ENCODE results near the gene GJD2. TPM values are rescaled to one million over a fixed set of nuclear protein-coding genes. Genes with fewer than 3 reads are reported as not detected.

Gene GJD2
- total and polyA plus RNA-seq, 5 donors from 2014 or later = not detected

DNA sequence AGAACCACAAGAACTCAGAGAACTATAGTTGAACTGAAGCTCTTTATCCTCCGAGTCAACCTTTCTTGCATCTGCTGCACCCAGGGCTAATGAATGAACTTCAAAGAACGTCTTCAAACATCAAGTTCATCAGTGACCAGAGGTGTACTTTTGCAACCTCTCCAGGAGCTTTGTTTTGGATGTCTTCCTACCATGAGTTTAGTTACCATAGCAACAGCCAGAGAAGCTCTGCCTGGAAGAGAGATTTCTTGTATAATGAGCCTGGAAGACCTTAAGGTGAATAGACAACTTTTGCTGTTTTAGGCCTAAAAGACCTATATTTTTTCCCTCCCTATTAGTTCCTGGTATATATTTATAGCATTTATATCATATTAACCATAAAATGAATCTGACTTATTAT, 31.4 kb upstream of the GJD2 start:
- H3K4me1 ChIP-seq (ENCODE audit: control insufficient read depth, insufficient read depth, low read length, poor library complexity, severe bottlenecking) = no peaks in the 10 kb centered on the region
- no peak for DNase-seq
- Mint-ChIP-seq H3K9me3 (peaks cover 0 to 15% (median 6%) of the 10 kb centered on the region in 7 donors), H3K27ac (no peak overlapping the region), H3K36me3 (no peaks in the 10 kb centered on the region), H3K27me3 (peaks cover 8% of the 10 kb centered on the region), H3K4me3 (no peak overlapping the region), H3K4me1 (no peaks in the 10 kb centered on the region)
- H3K27me3 ChIP-seq (ENCODE audit: control insufficient read depth, insufficient read depth, low read length) = no peaks in the 10 kb centered on the region
- H3K9me3 ChIP-seq (ENCODE audit: control insufficient read depth in 2 of 2, low read length in 2 of 2) = no peaks in the 10 kb centered on the region
- H3K27ac ChIP-seq (ENCODE audit: insufficient read depth, low read length, poor library complexity, severe bottlenecking) = no peak overlapping the region
- no peaks in the 10 kb centered on the region for H3K36me3 ChIP-seq (ENCODE audit: control insufficient read depth, insufficient read depth, low read length)
- no peak for ATAC-seq (ENCODE audit: low read depth in 2 of 2)
- no peak overlapping the region for H3K4me3 ChIP-seq (ENCODE audit: low read depth, low read length)

DNA sequence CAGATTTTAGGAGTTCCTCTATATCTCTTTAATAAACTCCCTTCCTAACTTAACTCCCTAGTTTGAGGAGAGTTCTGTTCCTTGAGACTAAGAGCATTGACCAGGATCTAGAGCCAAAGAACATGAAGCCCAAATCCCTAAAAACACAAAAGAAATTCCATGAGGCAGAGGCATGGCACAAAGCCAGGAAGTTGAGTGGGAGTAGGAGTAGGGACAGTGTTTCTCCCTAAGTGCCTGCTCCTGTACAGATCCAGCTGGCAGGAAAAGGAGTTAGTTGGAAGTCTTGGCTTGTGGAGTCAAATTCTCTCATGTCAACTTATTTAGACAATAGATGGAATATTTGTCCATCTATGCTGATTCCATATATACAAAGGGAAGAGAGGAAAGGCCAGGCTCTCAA, 29.2 kb upstream of the GJD2 start:
- Histone ChIP-seq H3K4me1 (ENCODE audit: control insufficient read depth, insufficient read depth, low read length, poor library complexity, severe bottlenecking) (no peaks in the 10 kb centered on the region), H3K36me3 (ENCODE audit: control insufficient read depth, insufficient read depth, low read length) (no peaks in the 10 kb centered on the region), H3K27me3 (ENCODE audit: control insufficient read depth, insufficient read depth, low read length) (peaks cover 2% of the 10 kb centered on the region), H3K9me3 (ENCODE audit: control insufficient read depth in 2 of 2, low read length in 2 of 2) (no peaks in the 10 kb centered on the region), H3K27ac (ENCODE audit: insufficient read depth, low read length, poor library complexity, severe bottlenecking) (no peak overlapping the region), H3K4me3 (ENCODE audit: low read depth, low read length) (no peak overlapping the region)
- no peaks in the 10 kb centered on the region for H3K36me3 Mint-ChIP-seq
- H3K27ac Mint-ChIP-seq = no peak overlapping the region
- no peak overlapping the region for H3K4me3 Mint-ChIP-seq
- H3K9me3 Mint-ChIP-seq = peaks cover 0 to 26% (median 8%) of the 10 kb centered on the region in 7 donors
- no peaks in the 10 kb centered on the region for H3K27me3 Mint-ChIP-seq
- no peak for ATAC-seq (ENCODE audit: low read depth in 2 of 2)
- DNase-seq = no peak
- H3K4me1 Mint-ChIP-seq = no peaks in the 10 kb centered on the region

DNA sequence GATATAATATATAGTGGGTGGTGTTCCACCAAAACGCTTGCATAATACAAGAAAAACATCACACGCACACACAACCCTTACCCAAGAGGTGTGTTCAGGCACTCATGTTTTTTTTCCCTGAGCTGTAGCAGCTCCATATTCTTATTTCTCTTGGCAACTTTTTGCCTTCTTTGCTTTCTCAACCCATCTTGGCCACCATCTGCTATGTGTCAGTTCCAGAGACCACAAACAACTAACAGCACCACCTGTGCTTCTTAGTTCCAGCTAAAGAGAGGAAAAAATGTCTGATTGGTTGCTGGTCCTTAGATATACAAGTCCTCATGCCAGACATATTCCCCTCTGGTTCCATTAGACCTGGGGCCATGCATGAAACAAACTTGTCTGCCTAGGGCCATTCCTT, 28.6 kb upstream of the GJD2 start:
- Histone ChIP-seq H3K4me3 (ENCODE audit: low read depth, low read length) (no peak overlapping the region), H3K36me3 (ENCODE audit: control insufficient read depth, insufficient read depth, low read length) (no peaks in the 10 kb centered on the region), H3K27ac (ENCODE audit: insufficient read depth, low read length, poor library complexity, severe bottlenecking) (no peak overlapping the region), H3K9me3 (ENCODE audit: control insufficient read depth in 2 of 2, low read length in 2 of 2) (no peaks in the 10 kb centered on the region), H3K4me1 (ENCODE audit: control insufficient read depth, insufficient read depth, low read length, poor library complexity, severe bottlenecking) (no peaks in the 10 kb centered on the region), H3K27me3 (ENCODE audit: control insufficient read depth, insufficient read depth, low read length) (peaks cover 2% of the 10 kb centered on the region)
- Mint-ChIP-seq H3K4me1 (no peaks in the 10 kb centered on the region), H3K27me3 (no peaks in the 10 kb centered on the region), H3K9me3 (peaks cover 0 to 26% (median 8%) of the 10 kb centered on the region in 7 donors), H3K27ac (no peak overlapping the region), H3K4me3 (no peak overlapping the region), H3K36me3 (no peaks in the 10 kb centered on the region)
- ATAC-seq (ENCODE audit: low read depth in 2 of 2) = no peak
- DNase-seq = no peak

DNA sequence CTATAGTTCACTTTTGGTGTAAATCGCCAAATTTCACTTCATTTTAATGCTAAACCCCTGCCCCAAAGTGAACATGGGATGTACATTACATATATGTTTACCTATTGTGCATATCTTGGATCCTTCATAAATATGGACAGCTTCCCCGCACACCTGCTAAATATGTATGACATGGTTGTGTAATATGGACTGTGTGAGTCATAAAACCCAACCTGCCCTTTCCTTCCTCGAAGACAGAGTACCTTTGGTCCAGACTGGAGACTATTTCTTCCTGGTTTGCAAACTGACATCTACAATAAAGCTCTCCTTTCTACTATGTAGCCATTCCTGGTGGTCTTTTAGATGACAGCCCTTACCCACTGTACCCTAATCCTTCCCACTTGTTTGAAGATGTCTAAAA, 28.1 kb upstream of the GJD2 start:
- no peaks in the 10 kb centered on the region for H3K4me1 ChIP-seq (ENCODE audit: control insufficient read depth, insufficient read depth, low read length, poor library complexity, severe bottlenecking)
- H3K4me3 Mint-ChIP-seq = no peak overlapping the region
- no peaks in the 10 kb centered on the region for H3K36me3 ChIP-seq (ENCODE audit: control insufficient read depth, insufficient read depth, low read length)
- no peaks in the 10 kb centered on the region for H3K27me3 Mint-ChIP-seq
- DNase-seq (no peak), ATAC-seq (ENCODE audit: low read depth in 2 of 2) (no peak)
- H3K9me3 ChIP-seq (ENCODE audit: control insufficient read depth in 2 of 2, low read length in 2 of 2) = no peaks in the 10 kb centered on the region
- peaks cover 2% of the 10 kb centered on the region for H3K27me3 ChIP-seq (ENCODE audit: control insufficient read depth, insufficient read depth, low read length)
- no peak overlapping the region for H3K27ac Mint-ChIP-seq
- no peaks in the 10 kb centered on the region for H3K4me1 Mint-ChIP-seq
- H3K27ac ChIP-seq (ENCODE audit: insufficient read depth, low read length, poor library complexity, severe bottlenecking) = no peak overlapping the region
- H3K9me3 Mint-ChIP-seq = peaks cover 0 to 26% (median 8%) of the 10 kb centered on the region in 7 donors
- H3K36me3 Mint-ChIP-seq = no peaks in the 10 kb centered on the region
- no peak overlapping the region for H3K4me3 ChIP-seq (ENCODE audit: low read depth, low read length)

DNA sequence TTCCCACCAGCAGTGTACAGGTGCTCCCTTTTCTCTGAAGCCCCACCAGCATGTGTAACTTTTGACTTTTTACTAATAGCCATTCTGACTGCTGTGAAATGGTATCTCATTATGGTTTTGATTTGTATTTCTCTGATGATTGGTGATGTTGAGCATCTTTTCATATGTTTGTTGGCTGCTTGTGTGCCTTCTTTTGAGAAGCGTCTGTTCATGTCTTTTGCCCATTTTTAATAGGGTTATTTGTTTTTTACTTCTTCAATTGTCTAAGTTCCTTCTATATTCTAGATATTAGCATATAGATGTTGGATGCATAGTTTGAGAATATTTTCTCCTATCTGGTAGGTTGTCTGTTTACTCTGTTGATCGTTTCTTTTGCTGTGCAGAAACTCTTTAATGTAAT, 25.9 kb upstream of the GJD2 start:
- H3K4me1 ChIP-seq (ENCODE audit: control insufficient read depth, insufficient read depth, low read length, poor library complexity, severe bottlenecking) = no peaks in the 10 kb centered on the region
- H3K36me3 ChIP-seq (ENCODE audit: control insufficient read depth, insufficient read depth, low read length) = no peaks in the 10 kb centered on the region
- DNase-seq = no peak
- ATAC-seq (ENCODE audit: low read depth in 2 of 2) = no peak
- H3K36me3 Mint-ChIP-seq = no peaks in the 10 kb centered on the region
- H3K27ac ChIP-seq (ENCODE audit: insufficient read depth, low read length, poor library complexity, severe bottlenecking) = no peak overlapping the region
- H3K4me3 Mint-ChIP-seq = no peak overlapping the region
- no peak overlapping the region for H3K4me3 ChIP-seq (ENCODE audit: low read depth, low read length)
- H3K27ac Mint-ChIP-seq = no peak overlapping the region
- peaks cover 2% of the 10 kb centered on the region for H3K27me3 ChIP-seq (ENCODE audit: control insufficient read depth, insufficient read depth, low read length)
- H3K4me1 Mint-ChIP-seq = no peaks in the 10 kb centered on the region
- H3K9me3 ChIP-seq (ENCODE audit: control insufficient read depth in 2 of 2, low read length in 2 of 2) = no peaks in the 10 kb centered on the region
- no peaks in the 10 kb centered on the region for H3K27me3 Mint-ChIP-seq
- peaks cover 0 to 26% (median 8%) of the 10 kb centered on the region in 7 donors for H3K9me3 Mint-ChIP-seq

DNA sequence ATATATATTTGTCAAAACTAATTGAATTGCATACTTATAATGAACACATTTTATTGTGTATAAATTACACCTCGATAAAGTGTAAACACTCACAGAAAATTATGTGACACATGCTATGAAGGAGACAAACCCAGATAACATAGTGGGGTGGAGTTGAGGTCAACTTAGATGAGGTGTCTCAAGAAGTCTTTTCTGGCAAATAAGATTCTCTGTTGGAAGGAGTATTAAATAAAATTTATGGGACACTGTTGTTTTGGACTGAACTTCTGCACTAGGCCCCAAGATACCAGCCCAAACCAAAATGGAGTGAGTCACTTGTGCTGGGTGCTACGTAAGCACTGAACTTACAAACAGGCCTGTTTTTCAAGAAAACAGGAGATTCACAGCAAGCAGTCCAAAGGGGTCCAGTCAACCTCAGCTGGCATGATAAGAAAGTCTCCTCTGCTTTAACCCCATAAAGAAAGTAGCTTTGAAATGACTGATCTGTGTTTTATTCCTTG, 21.9 kb upstream of the GJD2 start:
- Mint-ChIP-seq H3K4me1 (no peaks in the 10 kb centered on the region), H3K27ac (no peak overlapping the region), H3K4me3 (no peak overlapping the region), H3K36me3 (no peaks in the 10 kb centered on the region), H3K27me3 (peaks cover 12% of the 10 kb centered on the region), H3K9me3 (peaks cover 0 to 15% (median 3%) of the 10 kb centered on the region in 7 donors)
- ATAC-seq (ENCODE audit: low read depth in 2 of 2) = no peak
- no peak for DNase-seq
- H3K36me3 ChIP-seq (ENCODE audit: control insufficient read depth, insufficient read depth, low read length) = no peaks in the 10 kb centered on the region
- H3K4me3 ChIP-seq (ENCODE audit: low read depth, low read length) = no peak overlapping the region
- no peaks in the 10 kb centered on the region for H3K4me1 ChIP-seq (ENCODE audit: control insufficient read depth, insufficient read depth, low read length, poor library complexity, severe bottlenecking)
- H3K27ac ChIP-seq (ENCODE audit: insufficient read depth, low read length, poor library complexity, severe bottlenecking) = no peak overlapping the region
- no peaks in the 10 kb centered on the region for H3K9me3 ChIP-seq (ENCODE audit: control insufficient read depth in 2 of 2, low read length in 2 of 2)
- H3K27me3 ChIP-seq (ENCODE audit: control insufficient read depth, insufficient read depth, low read length) = peaks cover 2% of the 10 kb centered on the region

DNA sequence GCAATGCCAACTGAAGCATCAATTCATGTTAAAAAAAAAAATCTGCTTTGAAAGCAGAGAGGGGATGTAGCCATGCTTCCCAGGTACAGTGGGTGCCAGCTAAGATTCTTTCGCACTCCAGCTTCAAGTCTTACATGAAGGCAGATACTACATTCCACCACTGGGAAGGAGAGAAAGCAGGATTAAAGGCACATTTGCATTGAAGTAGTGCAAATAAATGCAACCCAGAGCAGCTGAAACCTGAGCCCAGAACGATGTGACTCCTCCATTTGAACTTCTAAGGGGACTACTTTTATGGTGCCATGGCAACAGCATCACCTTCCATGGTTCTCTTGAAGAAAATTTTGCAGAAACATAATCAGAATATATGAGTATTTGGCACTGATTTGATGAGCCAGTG, 19.1 kb upstream of the GJD2 start:
- Mint-ChIP-seq H3K36me3 (no peaks in the 10 kb centered on the region), H3K4me1 (no peaks in the 10 kb centered on the region), H3K27ac (no peak overlapping the region), H3K9me3 (peaks cover 0 to 6% (median 0%) of the 10 kb centered on the region in 7 donors), H3K27me3 (peaks cover 17% of the 10 kb centered on the region), H3K4me3 (no peak overlapping the region)
- Histone ChIP-seq H3K27me3 (ENCODE audit: control insufficient read depth, insufficient read depth, low read length) (peaks cover 12% of the 10 kb centered on the region), H3K9me3 (ENCODE audit: control insufficient read depth in 2 of 2, low read length in 2 of 2) (no peaks in the 10 kb centered on the region), H3K27ac (ENCODE audit: insufficient read depth, low read length, poor library complexity, severe bottlenecking) (no peak overlapping the region), H3K36me3 (ENCODE audit: control insufficient read depth, insufficient read depth, low read length) (no peaks in the 10 kb centered on the region), H3K4me3 (ENCODE audit: low read depth, low read length) (no peak overlapping the region), H3K4me1 (ENCODE audit: control insufficient read depth, insufficient read depth, low read length, poor library complexity, severe bottlenecking) (no peaks in the 10 kb centered on the region)
- ATAC-seq (ENCODE audit: low read depth in 2 of 2) (no peak), DNase-seq (no peak)

DNA sequence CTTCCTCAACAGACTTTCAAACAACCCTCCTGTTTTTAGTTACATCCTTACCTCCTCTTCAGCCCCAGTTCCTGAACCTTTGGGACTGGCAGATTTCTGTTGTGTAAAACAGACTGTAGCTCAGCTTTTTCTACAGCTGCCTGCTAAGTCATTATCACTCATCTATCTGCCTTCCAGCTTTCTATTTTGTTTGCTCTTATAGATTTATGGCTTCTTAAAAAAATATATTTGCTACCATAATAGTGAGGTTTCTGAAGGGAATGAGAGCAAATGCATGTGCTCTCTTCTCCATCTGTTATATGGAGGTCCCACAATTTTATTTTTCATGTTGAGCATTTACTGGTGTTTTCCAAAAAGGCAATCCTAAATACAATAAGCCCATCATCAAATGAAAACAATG, 18.2 kb upstream of the GJD2 start:
- Histone ChIP-seq H3K4me1 (ENCODE audit: control insufficient read depth, insufficient read depth, low read length, poor library complexity, severe bottlenecking) (no peaks in the 10 kb centered on the region), H3K27me3 (ENCODE audit: control insufficient read depth, insufficient read depth, low read length) (peaks cover 12% of the 10 kb centered on the region), H3K27ac (ENCODE audit: insufficient read depth, low read length, poor library complexity, severe bottlenecking) (no peak overlapping the region), H3K4me3 (ENCODE audit: low read depth, low read length) (no peak overlapping the region), H3K9me3 (ENCODE audit: control insufficient read depth in 2 of 2, low read length in 2 of 2) (no peaks in the 10 kb centered on the region), H3K36me3 (ENCODE audit: control insufficient read depth, insufficient read depth, low read length) (no peaks in the 10 kb centered on the region)
- Mint-ChIP-seq H3K4me1 (peaks cover 0 to 2% (median 0%) of the 10 kb centered on the region in 4 donors), H3K4me3 (no peak overlapping the region), H3K9me3 (peaks cover 0 to 6% (median 0%) of the 10 kb centered on the region in 7 donors), H3K27ac (no peak overlapping the region), H3K27me3 (peaks cover 17% of the 10 kb centered on the region), H3K36me3 (no peaks in the 10 kb centered on the region)
- DNase-seq = no peak
- ATAC-seq (ENCODE audit: low read depth in 2 of 2) = no peak
